Effector memory CD4-positive, alpha-beta T cell (primary cell): Measurements from ENCODE around the gene LPAR5.
"Not testable (repeated sequence)": the region's sequence is repeated elsewhere in the genome, so short reads cannot be mapped to it uniquely, and the experiment has no call there.

Experiments used
- DNase-seq, 3 donors: peaks; one replicate each; pipeline ENCODE4 v3.0.0-alpha.2; 2020
- H3K27ac ChIP-seq: 2 replicates; pipeline ENCODE4 v1.7.0; 2013; ENCODE audit warnings: mild to moderate bottlenecking, low read length, moderate library complexity; ENCODE audit not compliant: insufficient read depth, poor library complexity, severe bottlenecking
- H3K27me3 ChIP-seq: replicated peaks from 2 replicates; pipeline ENCODE4 v1.7.0; 2013; ENCODE audit warnings: mild to moderate bottlenecking, low read length; ENCODE audit not compliant: insufficient read depth, control insufficient read depth, poor library complexity, severe bottlenecking
- H3K36me3 ChIP-seq: 2 replicates; pipeline ENCODE4 v1.7.0; 2013; ENCODE audit warnings: mild to moderate bottlenecking, low read length, moderate library complexity; ENCODE audit not compliant: control insufficient read depth, insufficient read depth
- H3K4me1 ChIP-seq: 2 replicates; pipeline ENCODE4 v1.7.0; 2013; ENCODE audit warnings: low read length, mild to moderate bottlenecking; ENCODE audit not compliant: control insufficient read depth, insufficient read depth, poor library complexity, severe bottlenecking
- H3K4me3 ChIP-seq: 2 replicates; pipeline ENCODE4 v1.7.0; 2013; ENCODE audit warnings: low read length, low read depth, mild to moderate bottlenecking; ENCODE audit not compliant: insufficient read depth, poor library complexity, severe bottlenecking
- H3K9me3 ChIP-seq: 2 replicates; pipeline ENCODE4 v1.7.0; 2013; ENCODE audit warnings: mild to moderate bottlenecking, low read length, moderate library complexity; ENCODE audit not compliant: control insufficient read depth

Gene LPAR5

DNA sequence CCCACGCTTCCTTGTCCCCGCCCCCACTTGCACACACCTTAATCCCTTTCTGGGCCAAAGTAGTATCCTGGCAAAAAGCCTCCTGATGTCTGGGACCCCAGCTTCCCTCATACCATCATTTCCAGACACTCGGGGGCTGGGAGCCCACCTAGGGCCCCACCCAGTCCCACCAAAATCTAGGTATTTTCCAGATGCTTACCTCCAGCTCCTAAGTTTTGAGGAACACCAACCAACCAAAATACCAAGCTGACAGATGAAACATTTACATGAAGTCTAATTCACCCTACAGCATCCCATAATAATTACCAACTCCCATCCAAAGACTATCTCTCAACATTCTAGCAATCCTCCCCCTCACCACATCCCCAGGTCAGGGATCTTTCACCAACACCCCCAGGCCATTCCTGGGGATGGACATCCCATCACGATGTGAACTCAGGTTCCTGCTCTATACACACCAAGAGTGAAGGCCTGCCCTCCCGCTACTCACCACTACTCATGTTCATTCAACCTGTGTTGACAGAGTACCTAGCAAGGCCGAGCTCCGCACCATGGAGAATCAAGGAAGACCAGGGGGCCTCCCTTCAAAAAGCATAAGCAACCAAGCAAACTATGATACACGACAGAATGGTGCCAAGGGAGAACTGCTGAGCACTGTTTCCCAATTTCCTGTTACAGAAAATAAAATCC is 27.0 kb downstream of the LPAR5 start:
- Histone ChIP-seq H3K9me3 (no peaks in the 10 kb centered on the region), H3K36me3 (no peaks in the 10 kb centered on the region), H3K27ac (peak overlapping the region; percentile 91), H3K27me3 (no peaks in the 10 kb centered on the region), H3K4me1 (peaks cover 43% of the 10 kb centered on the region), H3K4me3 (no peak overlapping the region)
- DNase-seq, result no peak

- peaks cover 44% of the 10 kb centered on the region for H3K4me1 ChIP-seq
- H3K36me3 ChIP-seq, result no peaks in the 10 kb centered on the region
- no peak overlapping the region for H3K4me3 ChIP-seq
- H3K9me3 ChIP-seq, result no peaks in the 10 kb centered on the region
- peak overlapping the region; percentile 91 for H3K27ac ChIP-seq
- DNase-seq, result peak; percentile 41 to 62 (median 60)
- no peaks in the 10 kb centered on the region for H3K27me3 ChIP-seq
These were observed 27.8 kb downstream of the LPAR5 start for GRCh38 chr12:6607751-6608591.

DNA sequence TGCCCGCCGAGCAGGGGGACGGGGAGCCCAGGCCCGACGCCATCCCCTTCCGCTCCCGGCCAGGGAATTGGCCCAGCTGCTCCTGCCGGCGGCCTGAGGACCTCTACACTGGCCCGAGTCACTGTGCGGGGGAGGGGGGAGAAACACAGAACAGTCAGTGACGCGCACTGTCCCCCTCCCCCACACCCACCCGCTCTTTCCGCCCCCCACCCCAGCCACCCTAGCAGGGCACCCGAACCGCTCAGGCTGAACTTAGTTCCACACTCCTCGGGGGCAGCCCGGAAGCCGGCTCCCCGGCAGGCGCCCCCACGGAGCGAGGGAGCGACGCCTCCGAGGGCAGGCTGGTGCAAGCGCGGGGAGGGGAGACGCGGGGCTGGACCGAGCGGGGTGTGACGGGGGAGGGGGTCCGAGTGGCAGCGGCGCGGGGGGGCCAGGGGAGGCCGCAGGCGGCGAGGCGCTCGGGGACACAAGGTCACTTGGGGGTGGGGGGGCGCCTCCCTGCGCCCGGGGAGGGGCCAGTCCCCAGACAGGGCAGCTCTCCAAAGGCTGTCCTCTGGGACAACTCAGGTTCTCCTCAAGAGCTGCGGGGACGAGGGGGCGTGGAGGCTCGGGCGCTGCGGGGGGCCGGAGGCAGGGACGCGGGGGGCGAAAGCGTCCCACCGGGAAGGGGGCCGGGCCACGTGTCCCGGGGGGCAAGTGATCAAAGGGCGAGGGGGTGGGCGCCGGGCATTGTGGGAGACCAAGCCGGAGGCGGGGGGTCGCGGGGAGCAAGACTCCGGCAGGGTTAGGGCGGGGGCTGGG is 29.2 kb downstream of the LPAR5 start:
- Histone ChIP-seq H3K36me3 (peaks cover 11% of the 10 kb centered on the region), H3K4me3 (peak overlapping the region; percentile 86), H3K4me1 (peaks cover 37% of the 10 kb centered on the region), H3K27me3 (no peaks in the 10 kb centered on the region), H3K9me3 (no peaks in the 10 kb centered on the region), H3K27ac (peak overlapping the region; percentile 91)
- peak; percentile 34 to 52 (median 50) for DNase-seq

DNA sequence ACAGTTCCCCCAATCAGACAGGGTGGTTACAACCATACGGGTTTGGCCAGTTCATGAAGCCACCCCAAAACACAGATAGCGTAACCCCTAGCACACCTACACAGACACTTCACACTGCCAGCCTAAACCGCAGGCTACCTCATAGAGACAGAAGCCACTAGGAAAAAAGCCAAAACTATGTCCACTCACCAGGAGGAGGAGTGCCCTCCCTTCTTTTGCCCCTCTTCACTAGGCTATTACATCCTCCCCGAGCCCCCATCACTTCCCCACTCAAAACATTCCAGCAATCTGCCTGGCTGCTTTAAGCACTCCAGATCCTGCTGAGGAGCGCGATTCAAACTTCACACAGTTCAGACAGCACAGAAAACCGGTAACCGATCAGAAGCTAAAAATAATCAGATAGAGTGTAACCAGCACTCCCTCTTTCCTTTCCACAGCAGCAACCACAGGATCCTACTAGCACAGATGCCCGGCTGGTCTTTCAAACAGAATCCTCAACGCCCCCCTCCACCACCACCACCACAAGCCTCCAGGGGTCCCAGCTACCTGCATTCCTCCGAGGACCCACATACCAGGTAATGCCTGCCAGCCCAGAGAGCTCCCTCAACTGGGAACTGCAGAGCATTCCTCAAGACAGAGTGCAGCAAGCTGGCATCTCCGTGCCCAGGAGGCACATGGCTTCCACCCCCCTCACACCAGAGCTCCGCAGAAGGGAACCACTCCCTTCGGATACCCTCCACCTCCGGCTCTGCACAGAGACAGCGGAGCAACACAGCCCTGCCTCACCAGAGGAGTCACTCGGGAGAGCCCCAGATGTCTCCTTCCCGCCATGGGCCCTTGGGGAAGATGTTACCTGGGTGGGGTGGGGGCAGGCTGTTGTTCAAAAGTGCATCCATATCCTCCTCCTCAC is 30.1 kb downstream of the LPAR5 start:
- Histone ChIP-seq H3K27me3 (no peaks in the 10 kb centered on the region), H3K36me3 (peaks cover 20% of the 10 kb centered on the region), H3K27ac (peak overlapping the region; percentile 91), H3K9me3 (no peaks in the 10 kb centered on the region), H3K4me1 (peaks cover 29% of the 10 kb centered on the region), H3K4me3 (peak overlapping the region; percentile 86)
- peak in 2 of 3 donors; percentile 35 to 48 for DNase-seq

DNA sequence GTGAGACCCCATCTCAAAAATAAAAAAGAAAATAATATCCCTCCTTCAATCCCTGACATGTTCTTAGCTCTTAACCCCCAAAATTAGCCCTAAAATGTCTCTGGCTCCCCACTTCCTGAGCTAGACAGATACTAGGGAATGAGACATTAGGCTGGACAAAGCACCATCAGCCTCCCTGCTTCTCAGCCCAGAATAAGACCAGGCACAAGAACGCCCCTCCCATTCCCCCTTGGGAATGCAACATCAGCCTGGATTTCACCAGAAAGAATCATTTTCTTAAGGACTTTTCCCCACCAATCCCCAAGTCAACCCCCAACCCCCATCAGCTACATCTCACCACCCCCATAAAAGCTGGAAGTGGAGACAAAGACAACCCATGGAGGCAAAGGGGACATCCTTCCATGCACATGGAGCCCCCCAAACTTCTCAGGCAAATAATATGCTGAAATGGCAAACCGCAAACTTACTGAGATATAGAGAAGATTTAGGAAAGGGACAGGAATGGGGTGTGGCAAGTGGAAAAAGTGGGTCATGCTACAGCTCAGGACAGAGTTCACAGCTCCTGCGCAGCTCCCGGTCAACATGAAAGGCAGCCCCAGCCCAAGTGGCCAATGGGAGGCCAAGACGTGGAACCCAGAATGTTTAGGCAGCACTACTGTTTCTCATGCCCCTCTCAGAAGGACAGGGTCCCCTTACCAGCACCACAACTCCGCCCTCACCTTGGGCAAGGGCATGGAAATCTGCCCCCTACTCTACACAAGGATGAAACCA is 31.3 kb downstream of the LPAR5 start:
- Histone ChIP-seq H3K9me3 (no peaks in the 10 kb centered on the region), H3K36me3 (peaks cover 32% of the 10 kb centered on the region), H3K27me3 (no peaks in the 10 kb centered on the region), H3K4me3 (peak overlapping the region; percentile 86), H3K27ac (peak overlapping the region; percentile 91), H3K4me1 (peaks cover 29% of the 10 kb centered on the region)
- DNase-seq, result no peak

GRCh38 chr12:6603095-6603567 is 32.6 kb downstream of the LPAR5 start:
- H3K27ac ChIP-seq, result peak overlapping the region; percentile 61
- H3K4me3 ChIP-seq, result peak overlapping the region; percentile 38
- peak in 2 of 3 donors; percentile 29 to 32 for DNase-seq
- H3K36me3 ChIP-seq, result peaks cover 45% of the 10 kb centered on the region
- peaks cover 29% of the 10 kb centered on the region for H3K4me1 ChIP-seq
- no peaks in the 10 kb centered on the region for H3K9me3 ChIP-seq
- no peaks in the 10 kb centered on the region for H3K27me3 ChIP-seq

DNA sequence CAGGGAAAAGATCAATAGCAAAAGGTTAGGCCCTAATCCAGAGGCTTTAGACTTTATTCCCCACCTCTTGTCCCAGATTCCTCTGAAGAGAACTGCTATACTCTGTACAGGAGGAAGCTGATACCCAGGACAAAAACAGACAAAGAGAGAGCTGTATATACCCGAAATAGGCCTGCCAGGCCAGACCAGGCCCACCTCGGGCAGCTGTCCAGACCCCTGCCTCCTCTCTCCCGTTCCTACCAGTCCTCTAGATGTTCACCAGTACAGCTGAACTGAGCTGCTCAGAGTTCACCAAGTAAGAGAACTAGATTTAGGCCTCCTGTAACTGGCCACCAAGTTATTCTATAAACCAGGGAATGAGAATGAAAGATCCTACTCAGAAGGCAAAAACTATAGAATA is 33.2 kb downstream of the LPAR5 start:
- Histone ChIP-seq H3K36me3 (peaks cover 51% of the 10 kb centered on the region), H3K4me1 (peaks cover 29% of the 10 kb centered on the region), H3K9me3 (no peaks in the 10 kb centered on the region), H3K27ac (peak overlapping the region; percentile 61), H3K27me3 (no peaks in the 10 kb centered on the region), H3K4me3 (peak overlapping the region; percentile 38)
- no peak for DNase-seq

DNA sequence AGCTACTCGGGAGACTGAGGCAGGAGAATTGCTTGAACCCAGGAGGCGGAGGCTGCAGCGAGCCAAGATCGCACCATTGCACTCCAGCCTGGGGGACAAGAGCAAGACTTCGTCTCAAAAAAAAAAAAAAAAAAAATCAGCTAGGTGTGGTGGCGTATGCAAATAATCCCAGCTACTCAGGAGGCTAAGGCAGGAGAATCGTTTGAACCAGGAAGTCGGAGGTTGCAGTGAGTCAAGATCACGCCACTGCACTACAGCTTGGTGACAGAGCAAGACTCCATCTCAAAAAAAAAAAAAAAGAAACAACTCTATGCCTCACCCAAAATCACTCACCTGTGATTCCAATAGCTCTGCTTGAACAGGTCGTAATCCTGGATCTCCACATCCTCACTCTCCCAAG is 40.1 kb downstream of the LPAR5 start:
- peaks cover 95% of the 10 kb centered on the region for H3K36me3 ChIP-seq
- DNase-seq, H3K27ac ChIP-seq, H3K4me1 ChIP-seq, H3K9me3 ChIP-seq, H3K4me3 ChIP-seq, H3K27me3 ChIP-seq: not testable (repeated sequence)
